ENCODE measurements around the gene SYCP2.

SYCP2 gene

DNA sequence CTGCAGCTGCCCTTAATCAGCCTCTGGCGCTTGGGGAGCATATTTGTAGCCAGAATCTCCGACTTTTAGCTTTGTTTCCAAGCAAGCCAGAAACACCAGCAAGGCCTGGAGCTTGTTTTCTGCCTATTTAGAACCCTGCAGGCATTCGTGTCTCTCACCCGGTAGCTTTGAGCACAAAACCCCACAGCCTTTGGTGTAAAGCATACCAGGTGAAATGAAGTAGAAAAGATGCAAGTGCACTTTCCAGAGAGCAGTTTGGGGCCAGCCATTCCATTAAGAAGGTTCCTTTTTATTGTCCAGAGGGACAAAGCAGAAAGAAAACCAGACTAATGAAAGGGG lies 7.5 kb upstream of the SYCP2 start:
- no peak for DNase-seq (ENCODE audit: low spot score)

DNA sequence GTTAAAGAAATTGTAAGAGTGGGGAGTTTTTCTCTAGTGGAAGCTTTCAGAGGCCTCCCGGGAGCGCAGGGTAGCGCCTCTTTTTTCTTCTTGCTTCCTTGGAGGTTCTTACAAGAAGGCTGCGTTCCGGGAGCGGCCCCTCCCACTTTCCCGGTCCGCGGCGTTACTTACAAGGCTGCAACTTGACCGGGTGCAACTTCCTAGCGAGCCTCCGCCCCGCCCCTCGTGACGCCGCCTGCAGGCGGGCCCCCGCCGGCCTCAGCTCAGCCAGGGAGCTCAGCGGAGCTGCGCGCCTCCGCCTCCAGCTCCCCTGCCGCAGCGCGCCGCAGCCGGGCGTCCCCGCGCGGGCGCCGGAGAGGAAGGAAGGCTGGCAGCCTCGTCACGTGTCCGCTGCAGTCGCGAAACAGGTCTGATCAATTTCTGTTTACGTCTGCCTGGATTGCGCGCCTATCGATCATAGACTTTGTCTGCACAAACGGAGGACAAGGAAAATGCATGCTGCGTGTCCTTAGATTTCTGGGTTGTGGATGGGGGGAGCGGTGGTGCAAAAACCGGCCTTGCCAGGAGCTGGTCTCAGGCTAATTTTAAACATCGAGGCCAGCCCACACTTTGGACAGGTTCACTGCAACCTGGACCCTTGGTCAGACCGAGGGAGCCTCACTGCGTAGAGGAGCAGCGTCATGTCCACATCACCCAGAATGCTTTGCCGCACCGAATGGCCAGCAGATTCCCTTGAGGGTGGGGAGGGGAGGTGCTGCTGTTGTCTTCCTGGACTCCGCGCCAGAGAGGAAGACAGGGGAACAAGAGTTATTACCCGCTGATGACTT lies 6.9 kb upstream of the SYCP2 start, which contains the start of the genes FAM217B and PPP1R3D:
FAM217B (plus strand) TSS at position 261 of the 827 bp plus-strand sequence. CDS start 3,555 bp downstream, outside the sequence.
PPP1R3D (minus strand) TSS at position 177 of the 827 bp plus-strand sequence. CDS start 374 bp downstream, outside the sequence.
- peak; percentile 93 for DNase-seq (ENCODE audit: low spot score)

DNA sequence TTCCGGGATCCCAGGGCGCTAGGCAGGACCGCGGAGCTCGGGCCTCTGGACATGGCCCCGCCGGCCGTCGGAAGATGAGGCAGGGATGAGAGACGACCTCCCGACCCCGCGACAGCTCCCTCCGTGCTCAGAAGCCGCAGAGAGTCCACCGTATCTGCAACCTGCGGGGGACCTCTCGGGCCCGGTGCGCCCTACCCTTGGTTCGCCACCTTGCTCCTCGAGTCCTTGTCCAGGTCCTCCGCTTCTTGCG lies 6.4 kb upstream of the SYCP2 start:
- no peak for DNase-seq (ENCODE audit: low spot score)

DNA sequence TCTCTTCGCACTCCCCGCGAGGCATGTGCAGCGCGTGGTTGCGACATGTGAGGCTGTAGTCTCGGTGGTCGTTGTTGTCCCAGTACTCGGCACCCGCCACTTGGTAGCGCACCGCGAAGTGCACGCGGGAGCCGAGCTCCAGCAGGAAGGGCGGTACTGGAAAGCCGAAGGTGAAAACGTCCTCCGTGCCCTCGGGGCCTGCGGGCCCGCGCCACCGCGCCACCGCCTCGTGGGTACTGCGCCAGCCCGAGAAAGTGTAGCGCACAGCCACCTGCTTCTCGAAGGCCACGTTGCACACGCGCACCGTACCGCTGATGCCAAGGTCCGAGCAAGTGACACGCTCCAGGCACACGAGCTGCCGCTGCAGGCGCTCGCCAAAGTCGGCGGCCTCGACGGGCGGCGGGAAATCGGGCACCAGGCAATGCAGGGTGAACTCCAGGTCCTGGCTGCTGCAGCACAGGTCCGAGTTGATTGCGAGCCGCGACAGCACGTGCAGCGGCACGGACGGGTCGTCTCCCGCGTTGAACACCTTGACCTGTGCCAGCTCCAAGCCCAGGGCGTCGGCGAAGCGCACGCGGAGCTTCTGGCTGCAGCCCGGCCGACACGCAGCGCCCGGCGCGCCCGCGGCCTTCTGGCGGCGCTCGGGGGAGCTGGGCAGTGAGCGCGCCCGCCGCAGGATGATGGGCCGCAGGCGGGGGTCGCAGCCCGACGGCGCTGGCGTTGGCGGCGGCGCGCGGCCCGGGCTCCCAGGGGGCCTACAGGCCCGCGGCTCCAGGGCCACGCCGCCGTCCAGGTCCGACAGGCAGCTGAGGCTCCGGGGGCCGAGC lies 5.8 kb upstream of the SYCP2 start:
- DNase-seq (ENCODE audit: low spot score), result no peak

DNA sequence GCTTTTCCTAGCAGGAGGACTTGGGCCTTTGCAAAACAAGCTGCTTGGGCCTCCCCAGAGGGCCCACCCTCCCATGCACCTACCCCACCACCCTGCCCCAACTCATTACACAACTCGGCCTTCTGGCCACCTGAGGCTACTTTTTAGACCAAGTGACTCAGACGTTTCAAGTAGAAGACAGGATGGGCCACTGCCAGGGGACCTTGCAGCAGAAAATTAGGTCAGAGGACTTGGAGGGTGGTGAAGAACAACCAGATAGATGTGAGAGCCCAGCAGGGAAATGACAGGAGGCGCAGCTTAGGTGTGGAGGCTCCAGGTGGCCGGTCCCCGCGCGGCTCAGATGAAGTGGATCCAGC lies 5.2 kb upstream of the SYCP2 start:
- DNase-seq (ENCODE audit: low spot score), result no peak

DNA sequence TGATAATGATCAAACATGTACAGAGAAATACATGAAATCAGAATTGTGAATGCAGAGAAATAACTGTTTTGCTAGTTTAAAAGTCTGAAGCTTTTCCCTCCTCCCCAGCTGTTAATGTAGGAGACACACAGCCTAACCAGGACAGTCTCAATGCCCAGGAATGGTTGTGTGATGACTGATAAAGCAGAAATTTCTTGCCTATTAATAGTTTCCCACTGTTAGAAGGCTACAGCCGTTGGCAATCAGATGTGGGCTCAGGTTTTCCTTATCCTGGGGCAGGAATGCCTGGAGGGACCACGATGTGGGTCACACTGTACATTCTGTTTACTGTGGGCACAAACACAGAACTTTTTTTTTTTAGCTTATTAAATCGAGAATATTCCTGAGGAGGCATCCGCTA lies 4.8 kb upstream of the SYCP2 start:
- DNase-seq (ENCODE audit: low spot score), result no peak

DNA sequence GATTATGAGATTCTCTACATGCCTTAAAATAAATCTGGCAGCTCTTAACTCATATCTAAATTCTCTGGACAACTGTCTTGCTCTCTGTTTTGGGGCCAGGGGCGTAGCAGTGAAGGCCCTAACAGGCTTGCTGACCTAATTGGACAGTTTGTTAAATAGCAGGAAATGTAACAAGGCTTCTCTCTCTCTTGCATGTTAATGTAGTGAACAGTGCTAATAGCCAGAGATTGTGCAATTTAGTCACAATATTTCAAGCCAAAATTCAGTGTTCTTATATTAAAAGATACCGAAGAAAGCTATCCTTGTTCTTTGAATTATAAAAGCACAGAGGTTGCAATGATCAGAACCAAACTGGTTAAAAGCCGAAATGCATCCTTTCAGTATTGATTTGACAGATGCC lies 3.7 kb upstream of the SYCP2 start:
- no peak for DNase-seq (ENCODE audit: low spot score)

DNA sequence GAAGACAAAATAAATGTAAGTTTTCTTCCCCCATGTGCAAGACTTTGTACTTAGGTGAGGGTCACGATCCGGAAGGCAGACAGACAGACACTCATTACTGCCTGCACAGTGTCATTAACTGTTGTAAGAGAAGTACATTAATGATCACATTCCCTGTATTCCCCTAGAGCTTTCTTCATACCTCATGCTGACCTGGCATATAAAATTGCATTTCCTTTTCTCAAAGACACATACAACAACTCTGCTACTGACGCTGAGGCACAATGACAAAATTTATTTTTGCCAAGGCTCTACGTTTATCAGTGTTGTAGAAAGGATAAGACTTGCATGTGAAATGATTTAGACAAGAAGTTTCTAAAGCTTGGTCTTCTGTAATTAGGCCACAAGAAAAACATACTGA lies 3.0 kb upstream of the SYCP2 start:
- DNase-seq (ENCODE audit: low spot score), result no peak

DNA sequence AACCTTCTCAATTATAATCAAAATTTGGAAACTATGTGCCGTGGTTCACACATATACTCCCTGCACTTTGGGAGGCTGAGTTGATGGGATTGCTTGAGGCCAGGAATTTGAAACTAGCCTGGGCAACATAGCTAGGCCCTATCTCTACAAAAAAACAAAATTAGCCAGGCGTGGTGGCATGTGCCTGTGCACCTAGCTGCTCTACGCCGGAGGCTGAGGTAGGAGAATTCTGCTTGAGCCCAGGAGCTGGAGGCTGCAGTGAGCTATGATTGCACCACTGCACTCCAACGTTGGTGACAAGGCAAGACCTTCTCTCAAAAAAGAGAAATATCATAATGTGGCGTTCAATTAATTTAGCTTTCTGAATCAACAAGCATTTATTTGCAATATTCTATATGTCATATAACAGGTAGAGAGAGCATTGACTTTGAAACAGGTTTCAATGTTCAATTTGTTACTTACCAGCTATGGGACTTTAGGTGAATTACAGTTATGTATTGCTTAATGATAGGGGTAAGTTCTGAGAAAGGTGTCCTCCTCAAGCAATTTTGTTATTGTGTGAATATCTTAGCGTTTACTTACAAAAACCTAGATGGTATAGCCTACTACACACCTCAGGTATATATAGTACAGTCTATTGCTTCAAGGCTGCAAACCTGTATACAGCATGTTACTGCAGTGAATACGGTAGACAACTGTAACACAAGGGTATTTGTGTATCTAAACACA lies 2.2 kb upstream of the SYCP2 start:
- DNase-seq (ENCODE audit: low spot score), result no peak

DNA sequence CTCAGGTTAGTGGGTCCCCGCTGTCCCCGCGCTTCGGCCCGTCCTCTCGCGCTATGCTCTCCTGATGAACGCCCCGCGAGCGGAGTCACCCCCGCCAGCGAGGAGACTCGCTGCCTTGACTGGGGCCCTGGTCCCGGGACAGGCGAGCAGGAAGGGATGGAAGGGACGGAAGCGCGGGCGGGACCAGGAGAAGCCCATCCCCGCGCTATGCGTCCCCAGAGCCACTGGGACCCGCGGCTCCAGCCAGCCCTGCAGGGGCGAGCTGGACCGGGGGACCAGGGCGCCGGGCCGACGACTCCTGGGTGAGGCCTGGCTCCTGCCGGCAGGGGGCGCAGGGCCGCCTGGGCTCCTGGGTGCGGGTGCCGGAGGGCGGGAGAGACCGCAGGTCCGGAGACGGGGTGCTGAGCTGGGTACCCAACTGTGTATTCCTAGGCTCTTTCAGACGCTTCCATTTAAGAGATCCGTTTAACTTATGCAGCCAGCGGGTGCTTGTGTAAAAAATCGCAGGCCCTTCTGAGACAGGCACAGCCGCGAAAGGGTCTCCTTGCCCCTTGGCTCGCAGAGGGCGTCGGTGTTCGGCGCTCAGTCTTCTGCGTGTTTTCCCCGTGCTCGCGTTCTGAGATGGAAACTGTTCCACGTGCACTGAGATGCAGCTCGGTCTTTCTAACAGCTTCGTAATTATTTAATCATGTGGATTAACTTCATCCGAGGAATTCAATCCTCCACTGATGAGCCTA lies 580 bp upstream of the SYCP2 start:
- peak; percentile 73 for DNase-seq (ENCODE audit: low spot score)

DNA sequence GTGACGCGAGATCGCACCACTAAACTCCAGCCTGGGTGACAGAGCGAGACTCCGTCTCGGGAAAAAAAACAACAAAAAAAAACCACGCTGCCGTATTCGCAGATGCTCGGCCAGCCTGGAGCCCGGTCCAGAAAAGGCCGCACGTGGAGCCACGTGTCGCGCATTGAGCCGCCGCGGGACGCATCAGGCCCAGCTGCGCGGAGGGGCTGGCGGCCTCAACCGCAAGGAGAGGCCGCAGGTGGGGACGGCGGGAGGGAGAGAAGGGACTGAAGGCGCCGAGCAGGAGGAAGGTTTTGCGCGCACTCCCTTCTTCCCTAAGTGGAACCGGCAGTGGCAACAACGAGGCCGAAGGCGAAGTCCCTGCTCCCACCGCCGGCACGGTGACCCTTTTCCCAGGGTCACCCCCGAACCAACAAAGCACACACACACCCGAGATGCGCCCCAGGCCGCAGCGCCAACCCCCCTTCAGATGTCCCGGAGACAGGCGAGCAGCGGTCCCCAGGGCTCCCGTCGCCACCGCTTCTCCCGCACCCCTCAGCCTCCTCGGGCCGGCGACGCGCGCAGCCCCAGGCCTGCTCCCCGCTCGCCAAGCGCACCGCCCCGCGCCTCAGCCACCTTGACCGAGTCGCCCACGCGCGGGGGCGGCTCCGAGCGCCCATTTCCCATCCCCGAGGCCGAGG lies 681 bp downstream of the SYCP2 start:
- DNase-seq (ENCODE audit: low spot score), result no peak

DNA sequence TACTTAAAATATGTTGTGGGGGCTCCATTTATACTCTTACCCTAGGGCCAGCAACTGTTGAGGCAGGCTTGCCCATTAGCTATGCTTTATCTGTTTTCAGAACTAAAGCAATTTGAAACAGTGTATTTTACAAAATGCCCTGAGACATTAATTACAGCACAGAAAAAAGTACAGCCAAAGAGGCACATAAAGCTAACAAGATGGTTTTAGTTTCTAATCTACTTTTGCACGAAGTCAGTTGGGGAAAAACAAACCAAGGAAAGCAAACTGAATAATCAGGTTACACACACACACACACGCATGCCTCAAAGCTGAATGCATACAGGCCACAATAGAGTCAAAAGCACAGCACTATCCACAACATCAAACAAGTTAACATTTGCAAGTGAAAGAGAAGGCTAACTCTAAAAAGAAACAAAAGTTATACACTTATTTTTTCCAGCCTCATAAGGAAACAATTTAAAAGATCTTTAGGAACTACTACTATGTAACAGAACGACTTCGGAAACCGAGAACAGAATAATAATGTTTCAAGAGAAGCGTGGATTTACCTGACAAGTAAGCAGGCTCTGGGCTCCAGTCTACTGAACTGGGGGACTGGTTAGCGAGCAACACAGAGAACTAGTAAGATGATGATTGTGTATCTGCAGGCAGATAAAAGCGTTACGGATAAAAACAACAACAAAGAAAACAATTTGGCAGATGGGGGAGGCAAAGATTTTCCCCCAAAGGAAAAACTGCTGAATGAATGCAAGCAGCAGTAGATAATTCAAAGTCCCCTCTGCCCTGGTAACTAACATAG lies 1.7 kb downstream of the SYCP2 start:
- DNase-seq (ENCODE audit: low spot score), result no peak

DNA sequence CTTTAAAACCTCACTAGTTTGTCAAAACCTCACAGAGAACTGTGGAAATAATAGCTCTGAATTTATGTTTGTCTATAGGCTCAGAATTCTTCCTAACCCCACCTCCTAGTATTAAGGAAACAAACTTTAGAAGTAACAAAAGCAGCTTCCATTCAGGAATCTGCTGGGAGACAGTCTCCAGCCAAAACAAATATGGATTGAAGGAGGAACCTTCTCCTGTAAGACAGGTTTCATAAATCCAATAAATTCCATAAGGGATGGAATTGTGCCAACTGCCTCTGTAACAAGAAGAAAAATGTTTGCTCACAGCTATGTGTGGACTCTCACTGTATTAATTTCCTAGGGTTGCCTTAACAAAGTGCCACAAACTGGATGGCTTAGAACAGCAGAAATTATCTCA lies 7.5 kb downstream of the SYCP2 start:
- DNase-seq (ENCODE audit: low spot score), result no peak

DNA sequence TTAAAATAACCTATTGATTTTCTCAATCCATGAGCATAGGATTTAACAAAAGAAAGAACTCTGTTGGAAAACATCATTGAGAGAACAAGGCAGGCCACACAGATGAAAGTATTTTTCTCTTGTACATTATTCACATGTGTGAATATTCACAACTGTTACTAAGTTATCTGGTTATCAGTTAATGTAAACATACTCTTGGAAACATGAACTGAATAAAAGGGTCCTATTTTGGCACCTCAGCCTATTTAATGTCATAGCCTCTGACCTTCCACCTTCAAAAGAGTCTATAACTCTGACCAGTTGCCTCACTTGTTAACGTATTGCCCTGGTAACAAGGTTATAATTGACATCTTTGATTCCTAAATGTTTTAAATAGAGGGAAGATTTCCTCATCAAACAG lies 8.1 kb downstream of the SYCP2 start:
- no peak for DNase-seq (ENCODE audit: low spot score)

DNA sequence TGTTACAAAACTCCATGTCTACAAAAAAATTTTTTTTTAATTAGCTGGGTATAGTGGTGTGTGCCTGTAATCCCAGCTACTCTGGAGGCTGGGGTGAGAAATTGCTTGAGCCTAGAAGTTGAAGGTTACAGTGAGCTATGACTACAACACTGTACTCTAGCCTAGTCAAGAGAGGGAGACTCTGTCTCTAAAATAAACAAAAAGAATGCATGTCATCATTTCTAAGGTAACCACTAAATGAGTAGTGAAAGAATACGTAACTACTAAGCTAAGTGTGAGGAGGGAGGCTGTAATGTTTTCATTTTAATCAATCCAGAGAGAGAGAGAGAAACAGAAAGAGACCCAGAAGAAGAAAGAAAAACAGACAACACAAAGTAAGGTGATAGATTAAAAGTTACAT lies 9.9 kb downstream of the SYCP2 start:
- DNase-seq (ENCODE audit: low spot score), result no peak

DNA sequence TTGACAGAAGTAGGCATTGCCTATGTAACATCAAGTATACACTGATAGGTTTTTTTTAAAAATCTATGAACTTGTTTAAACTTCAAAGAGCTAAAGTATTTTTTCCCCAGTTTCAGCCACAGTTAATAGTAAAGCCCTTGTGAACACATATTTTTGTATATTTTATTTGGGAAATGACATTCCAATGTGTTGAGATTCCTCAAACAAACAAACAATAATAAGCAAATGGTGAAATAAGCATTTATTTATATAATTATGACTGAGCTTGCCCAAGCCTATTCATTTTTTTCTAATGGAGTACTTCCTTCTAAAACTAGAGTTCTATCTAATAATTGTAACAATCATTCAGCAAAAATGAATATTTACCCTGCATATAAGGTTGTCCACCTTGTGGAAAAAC lies 12.5 kb downstream of the SYCP2 start:
- no peak for DNase-seq (ENCODE audit: low spot score)

DNA sequence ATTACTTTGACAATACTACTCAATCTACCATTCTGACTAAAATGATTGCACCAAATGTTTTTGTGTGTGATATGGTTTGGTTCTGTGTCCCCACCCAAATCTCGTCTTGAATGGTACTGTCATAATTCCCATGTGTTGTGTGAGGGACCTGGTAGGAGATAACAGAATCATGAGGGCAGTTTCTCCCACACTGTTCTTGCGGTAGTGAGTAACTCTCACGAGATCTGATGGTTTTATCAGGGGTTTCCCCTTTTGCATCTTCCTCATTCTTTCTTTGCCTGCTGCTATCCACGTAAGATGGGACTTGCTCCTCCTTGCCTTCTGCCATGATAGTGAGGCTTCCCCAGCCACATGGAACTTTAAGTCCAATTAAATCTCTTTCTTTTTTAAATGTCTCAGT lies 20.8 kb downstream of the SYCP2 start:
- DNase-seq (ENCODE audit: low spot score), result no peak

DNA sequence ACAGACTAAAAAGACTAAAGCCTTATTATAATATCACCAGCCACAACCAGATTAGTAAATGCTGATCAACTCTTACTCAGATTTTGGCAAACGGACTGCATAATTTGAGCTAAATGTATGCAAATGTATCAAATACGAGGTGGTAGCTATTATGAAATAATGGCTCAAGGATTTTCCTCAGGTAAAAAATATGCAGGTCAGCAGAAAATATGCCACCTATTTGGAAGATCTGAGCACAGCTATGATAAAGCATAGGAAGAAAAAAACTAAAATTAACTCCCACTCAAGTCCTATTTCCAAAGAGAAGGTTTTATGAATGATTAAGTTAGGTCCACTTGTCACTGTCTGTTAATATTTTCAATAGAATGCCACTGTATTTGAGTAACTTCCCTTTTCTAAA lies 22.4 kb downstream of the SYCP2 start:
- no peak for DNase-seq (ENCODE audit: low spot score)

DNA sequence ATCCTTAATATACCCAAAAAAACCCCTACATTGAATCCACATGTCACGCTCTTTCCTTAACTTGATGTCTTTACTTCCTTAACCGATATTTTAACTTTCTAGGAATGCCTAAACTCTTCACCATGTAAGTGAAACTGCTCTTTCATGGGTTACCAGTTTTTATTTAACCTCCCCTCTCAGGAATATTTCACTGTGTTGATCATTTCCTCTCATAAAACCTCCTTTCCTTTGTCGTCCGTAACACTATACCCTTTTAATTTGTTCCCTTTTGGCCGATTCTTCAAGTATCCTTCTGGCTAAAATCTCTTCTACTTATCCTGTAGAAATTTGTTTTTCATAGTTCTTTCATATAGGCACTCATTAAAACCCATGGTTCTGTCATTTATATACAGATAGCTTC lies 24.6 kb downstream of the SYCP2 start:
- DNase-seq (ENCODE audit: low spot score), result no peak

DNA sequence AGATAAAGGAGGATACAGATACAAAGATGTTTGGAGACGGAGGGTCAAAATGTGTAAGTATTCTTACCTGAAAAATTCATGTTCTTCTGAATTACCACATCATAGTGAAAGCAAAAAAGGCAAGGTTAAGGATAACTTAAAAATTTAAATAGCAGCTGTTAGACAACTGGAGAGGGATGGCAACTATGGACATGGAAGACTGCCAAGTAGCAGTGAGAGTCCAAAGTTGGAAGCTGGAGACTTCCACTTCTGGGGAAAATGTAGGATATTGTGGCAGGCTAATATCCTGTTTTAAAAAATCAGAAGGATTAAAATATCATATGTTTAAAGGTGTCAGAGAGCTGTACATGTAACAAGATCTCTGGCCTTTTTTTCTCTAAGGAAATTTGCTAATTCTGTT lies 29.8 kb downstream of the SYCP2 start:
- no peak for DNase-seq (ENCODE audit: low spot score)

DNA sequence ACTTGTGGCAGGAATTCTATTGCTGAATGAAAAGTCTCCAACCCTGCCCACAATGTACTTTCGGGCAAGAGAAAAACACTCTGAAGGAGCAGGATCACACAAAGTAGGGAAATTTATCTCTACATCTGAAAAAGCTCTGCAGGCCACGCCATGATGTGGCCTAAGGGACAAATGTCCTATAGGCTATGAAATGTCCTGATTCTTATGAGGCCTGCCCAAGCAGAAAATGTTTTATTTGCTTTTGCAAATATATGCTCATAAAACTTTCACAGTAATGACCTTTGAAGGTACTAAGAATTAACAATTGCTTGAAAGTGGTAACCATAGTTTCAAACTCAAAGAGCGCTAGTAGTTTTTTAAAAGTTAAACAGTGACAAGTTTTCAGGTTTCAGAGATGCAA lies 31.0 kb downstream of the SYCP2 start:
- DNase-seq (ENCODE audit: low spot score), result no peak
